PC-3 (cell line): ENCODE measurements around the gene SFT2D3. TPM values are rescaled to one million over a fixed set of nuclear protein-coding genes. Genes with fewer than 3 reads are reported as not detected.

Experiments used
- ATAC-seq: fragments of 200-7000 bp; cut with Tn5 transposase; 2 replicates; pipeline ENCODE4 v1.9.1; 2020; ENCODE audit warnings: mild to moderate bottlenecking, moderate library complexity
- BruUV-seq: library from RNA; stranded (reverse); fragments of 400-500 nt; replicated peaks from 2 replicates; lab custom pipeline; 2021; lab: Mats Ljungman, UMichigan
- CTCF ChIA-PET: fragments of 300-600 bp; sonication (Branson Sonifier 250); formaldehyde crosslinking; loops from one replicate; lab custom pipeline; 2022; ENCODE audit warnings: antibody characterized with exemption; lab: Charles Lee
- POLR2A ChIA-PET: fragments of 300-600 bp; sonication (Branson Sonifier 250); formaldehyde crosslinking; loops from one replicate; lab custom pipeline; 2022; ENCODE audit warnings: antibody characterized with exemption; ENCODE audit not compliant: unreplicated experiment; lab: Charles Lee
- DNase-seq: peaks from one replicate; pipeline ENCODE4 v3.0.0-alpha.2; 2015
- H2AFZ ChIP-seq: fragments of 300-600 bp; sonication (generic); 2 replicates; pipeline ENCODE4 v1.6.0; 2016; ENCODE audit warnings: antibody characterized with exemption, low read length
- H3F3A ChIP-seq: fragments of 300-600 bp; sonication (generic); one replicate; pipeline ENCODE4 v1.6.0; 2017; ENCODE audit warnings: antibody characterized with exemption, low read length, control low read depth, mild to moderate bottlenecking; ENCODE audit not compliant: unreplicated experiment
- H3K27ac ChIP-seq: fragments of 300-600 bp; sonication (generic); 2 replicates; pipeline ENCODE4 v1.5.1; 2016; ENCODE audit warnings: mild to moderate bottlenecking, low read length
- H3K27me3 ChIP-seq: fragments of 300-600 bp; sonication (generic); 2 replicates; pipeline ENCODE4 v1.6.1; 2016; ENCODE audit warnings: low read length, mixed read lengths
- H3K36me3 ChIP-seq: fragments of 300-600 bp; sonication (generic); 2 replicates; pipeline ENCODE4 v1.6.1; 2016; ENCODE audit warnings: low read depth, mixed run types, low read length, mixed read lengths
- H3K4me1 ChIP-seq: fragments of 300-600 bp; sonication (generic); 2 replicates; pipeline ENCODE4 v1.5.1; 2016; ENCODE audit warnings: low read length; ENCODE audit not compliant: insufficient read depth
- H3K4me2 ChIP-seq: fragments of 300-600 bp; sonication (generic); 2 replicates; pipeline ENCODE4 v1.6.0; 2016; ENCODE audit warnings: low read length
- H3K4me3 ChIP-seq: fragments of 300-600 bp; sonication (generic); 2 replicates; pipeline ENCODE4 v1.5.1; 2016; ENCODE audit warnings: mild to moderate bottlenecking, low read length, mixed read lengths
- H3K79me2 ChIP-seq: fragments of 300-600 bp; sonication (generic); 2 replicates; pipeline ENCODE4 v1.6.1; 2017; ENCODE audit warnings: low read length, mixed read lengths
- H3K9ac ChIP-seq: fragments of 300-600 bp; sonication (generic); 2 replicates; pipeline ENCODE4 v1.6.0; 2016; ENCODE audit warnings: mild to moderate bottlenecking, low read length
- H3K9me2 ChIP-seq: fragments of 300-600 bp; sonication (generic); replicated peaks from 2 replicates; pipeline ENCODE4 v1.6.1; 2016; ENCODE audit warnings: mixed run types, low read length, mixed read lengths
- H3K9me3 ChIP-seq: fragments of 300-600 bp; sonication (generic); 2 replicates; pipeline ENCODE4 v1.6.1; 2016; ENCODE audit warnings: low read length, mixed read lengths
- H4K20me1 ChIP-seq: fragments of 300-600 bp; sonication (generic); 2 replicates; pipeline ENCODE4 v1.6.1; 2016; ENCODE audit warnings: low read length, mixed read lengths
- EZH2 ChIP-seq: fragments of 300-600 bp; sonication (generic); IDR thresholded peaks from one replicate; pipeline ENCODE4 v1.6.1; 2017; ENCODE audit warnings: antibody characterized with exemption, mild to moderate bottlenecking, low read length; ENCODE audit not compliant: unreplicated experiment
- EZH2phosphoT487 ChIP-seq: fragments of 300-600 bp; sonication (generic); IDR thresholded peaks from 2 replicates; pipeline ENCODE4 v1.6.1; 2018; ENCODE audit warnings: mild to moderate bottlenecking, antibody characterized with exemption, low read length, borderline replicate concordance
- intact Hi-C: fragments of 100-400 bp; cut with micrococcal nuclease; formaldehyde crosslinking; loops from 2 replicates; pipeline ENCODE4 v1.9.0; 2023
- total RNA-seq: library from RNA; depleted of rRNA; stranded (reverse); fragments of >200 nt; gene quantifications from 2 replicates; pipeline ENCODE4 v1.2.3, GENCODE V29; 2014
- TF ChIP-seq, protein P1 (sequence below): fragments of 300-600 bp; sonication (generic); conservative IDR thresholded peaks from 2 replicates; pipeline ENCODE4 v1.5.1; 2017; ENCODE audit warnings: antibody characterized with exemption, low read depth, mild to moderate bottlenecking, low read length

SFT2D3 gene
- total RNA-seq, 1 experiment from 2014 or later, result 4.2 TPM

DNA sequence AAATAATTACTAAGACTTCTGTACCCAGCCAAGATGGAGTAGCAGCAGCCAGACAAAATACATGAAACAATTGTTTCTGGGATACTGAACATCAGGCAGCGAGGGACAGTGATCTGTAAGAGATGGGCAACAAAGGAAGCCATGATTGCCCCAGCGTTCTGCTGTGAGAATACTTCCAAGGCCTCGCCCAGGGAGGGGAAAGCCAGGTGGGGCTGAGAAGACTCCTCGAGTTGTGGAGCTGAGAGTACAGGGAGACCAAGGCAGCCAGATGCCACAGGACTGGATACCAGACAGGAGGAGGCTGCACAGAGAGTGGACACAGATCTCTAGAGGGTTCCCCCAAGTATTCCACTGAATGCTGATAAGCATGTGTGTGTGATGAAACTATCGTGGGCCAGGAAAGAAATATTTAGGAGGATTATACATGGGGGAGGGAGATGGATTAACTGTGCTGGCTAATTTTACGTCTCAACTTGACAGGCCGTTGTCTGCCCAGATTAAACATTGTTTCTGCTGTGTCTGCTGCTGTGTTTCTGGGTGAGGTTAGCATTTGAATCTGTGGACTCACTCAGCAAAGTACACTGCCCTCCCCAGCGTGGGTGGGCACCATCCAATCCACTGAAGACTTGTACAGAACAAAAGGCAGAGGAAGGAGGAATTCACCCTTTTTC, 15.8 kb upstream of the SFT2D3 start:
- ChIA-PET CTCF (no interaction called here), POLR2A (no interaction called here)
- H3K9ac ChIP-seq, result no peak overlapping the region
- intact Hi-C loops, result no loop called here
- H3K27ac ChIP-seq, result no peak overlapping the region
- no peak overlapping the region for H3K4me3 ChIP-seq
- H3K79me2 ChIP-seq, result no peaks in the 10 kb centered on the region
- 0 out of 2 replicates have a peak, but pooled peaks cover 8% of the 10 kb centered on the region for H3K9me3 ChIP-seq
- no peak overlapping the region for H2AFZ ChIP-seq
- ATAC-seq, result no peak
- TF ChIP-seq EZH2phosphoT487 (no peak), EZH2 (no peak)
- TF ChIP-seq, protein P1, sequence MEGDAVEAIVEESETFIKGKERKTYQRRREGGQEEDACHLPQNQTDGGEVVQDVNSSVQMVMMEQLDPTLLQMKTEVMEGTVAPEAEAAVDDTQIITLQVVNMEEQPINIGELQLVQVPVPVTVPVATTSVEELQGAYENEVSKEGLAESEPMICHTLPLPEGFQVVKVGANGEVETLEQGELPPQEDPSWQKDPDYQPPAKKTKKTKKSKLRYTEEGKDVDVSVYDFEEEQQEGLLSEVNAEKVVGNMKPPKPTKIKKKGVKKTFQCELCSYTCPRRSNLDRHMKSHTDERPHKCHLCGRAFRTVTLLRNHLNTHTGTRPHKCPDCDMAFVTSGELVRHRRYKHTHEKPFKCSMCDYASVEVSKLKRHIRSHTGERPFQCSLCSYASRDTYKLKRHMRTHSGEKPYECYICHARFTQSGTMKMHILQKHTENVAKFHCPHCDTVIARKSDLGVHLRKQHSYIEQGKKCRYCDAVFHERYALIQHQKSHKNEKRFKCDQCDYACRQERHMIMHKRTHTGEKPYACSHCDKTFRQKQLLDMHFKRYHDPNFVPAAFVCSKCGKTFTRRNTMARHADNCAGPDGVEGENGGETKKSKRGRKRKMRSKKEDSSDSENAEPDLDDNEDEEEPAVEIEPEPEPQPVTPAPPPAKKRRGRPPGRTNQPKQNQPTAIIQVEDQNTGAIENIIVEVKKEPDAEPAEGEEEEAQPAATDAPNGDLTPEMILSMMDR, result no peak
- no peaks in the 10 kb centered on the region for H3K27me3 ChIP-seq
- no peaks in the 10 kb centered on the region for H4K20me1 ChIP-seq
- no peak overlapping the region for H3K4me2 ChIP-seq
- H3K9me2 ChIP-seq, result no peaks in the 10 kb centered on the region
- DNase-seq, result no peak
- no peaks in the 10 kb centered on the region for H3K36me3 ChIP-seq
- H3F3A ChIP-seq, result no peaks in the 10 kb centered on the region
- no peaks in the 10 kb centered on the region for H3K4me1 ChIP-seq
- BruUV-seq, result no TSS peak

DNA sequence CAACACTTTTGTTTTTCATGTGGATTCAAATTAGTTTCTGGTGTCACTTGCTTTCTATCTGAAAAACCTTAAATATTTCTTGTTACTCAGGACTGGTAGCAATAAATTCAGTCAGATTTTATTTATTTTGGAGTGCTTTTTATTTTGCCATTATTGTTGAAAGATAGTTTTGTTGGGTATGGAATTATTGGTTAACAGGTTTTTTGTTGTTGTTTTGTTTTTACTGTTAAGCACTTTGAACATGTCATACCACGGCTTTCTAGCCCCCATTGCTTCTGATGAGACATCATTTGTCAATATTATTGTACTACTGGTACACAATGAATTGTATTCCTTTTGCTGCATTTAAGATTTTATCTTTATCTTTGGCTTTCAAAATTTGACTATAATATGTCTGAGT, 12.9 kb upstream of the SFT2D3 start:
- Histone ChIP-seq H3K4me2 (no peak overlapping the region), H3K9me3 (0 out of 2 replicates have a peak, but pooled peaks cover 9% of the 10 kb centered on the region), H4K20me1 (no peaks in the 10 kb centered on the region), H3K9ac (no peak overlapping the region), H3K27ac (no peak overlapping the region), H3K9me2 (no peaks in the 10 kb centered on the region), H3K4me3 (no peak overlapping the region), H3K79me2 (no peaks in the 10 kb centered on the region), H3K36me3 (no peaks in the 10 kb centered on the region; the same call in 1 of the 2 replicates), H3F3A (no peaks in the 10 kb centered on the region), H3K4me1 (no peaks in the 10 kb centered on the region), H2AFZ (no peak overlapping the region), H3K27me3 (no peaks in the 10 kb centered on the region)
- ChIA-PET POLR2A (no interaction called here), CTCF (no interaction called here)
- intact Hi-C loops, result no loop called here
- no TSS peak for BruUV-seq
- DNase-seq (no peak), ATAC-seq (no peak)
- TF ChIP-seq, protein P1, result no peak

DNA sequence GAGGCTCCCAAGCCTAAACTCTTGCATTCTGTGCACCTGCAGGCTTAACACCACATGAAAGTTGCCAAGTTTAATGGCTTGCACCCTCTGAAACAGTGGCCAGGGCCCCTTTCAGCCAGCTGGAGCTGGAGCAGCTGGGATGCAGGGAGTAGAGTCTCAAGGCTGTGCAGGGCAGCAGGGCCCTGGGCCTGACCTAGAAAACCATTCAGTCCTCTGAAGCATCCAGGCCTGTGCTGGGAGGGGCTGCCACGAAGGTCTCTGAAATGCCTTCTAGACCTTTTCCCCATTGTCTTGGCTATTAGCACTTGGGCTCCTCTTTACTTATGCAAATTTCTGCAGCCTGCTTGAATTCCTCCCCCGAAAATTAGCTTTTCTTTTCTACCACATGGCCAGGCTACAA, 10.6 kb upstream of the SFT2D3 start:
- CTCF ChIA-PET, result no interaction called here
- Histone ChIP-seq H3K4me3 (no peak overlapping the region), H3K4me2 (no peak overlapping the region), H3K9me3 (0 out of 2 replicates have a peak, but pooled peaks cover 9% of the 10 kb centered on the region), H3K27me3 (no peaks in the 10 kb centered on the region), H2AFZ (no peak overlapping the region), H3F3A (no peaks in the 10 kb centered on the region), H4K20me1 (no peaks in the 10 kb centered on the region), H3K4me1 (no peaks in the 10 kb centered on the region), H3K9ac (no peak overlapping the region), H3K27ac (no peak overlapping the region), H3K9me2 (no peaks in the 10 kb centered on the region), H3K79me2 (no peaks in the 10 kb centered on the region), H3K36me3 (no peaks in the 10 kb centered on the region; the same call in 1 of the 2 replicates)
- ATAC-seq, result no peak
- TF ChIP-seq, protein P1, result no peak
- no peak for TF ChIP-seq EZH2phosphoT487
- no peak for TF ChIP-seq EZH2
- no TSS peak for BruUV-seq
- DNase-seq, result no peak
- POLR2A ChIA-PET, result no interaction called here
- intact Hi-C loops, result no loop called here
